ENCODE measurements around the gene TRAFD1.

- TF ChIP-seq EZH2 (IDR thresholded peaks at IDR 0.05) (no peak), POLR2AphosphoS5 (IDR thresholded peaks at IDR 0.05; ENCODE audit: low read depth, low read length) (no peak), REST (IDR thresholded peaks at IDR 0.05; ENCODE audit: low read depth) (no peak)
These were observed 44.6 kb downstream of the TRAFD1 start for GRCh38 chr12:112169966-112170365.

All from HCT116 (cell line).